Neural progenitor cell (in vitro differentiated cells): ENCODE measurements around the gene OR4L1.

Source experiments
- CTCF ChIP-seq: fragments of 200-600 bp; sonication (generic); IDR thresholded peaks from 2 replicates; pipeline ENCODE4 v1.5.1; 2017; ENCODE audit warnings: antibody characterized with exemption, mild to moderate bottlenecking
- EZH2phosphoT487 ChIP-seq: fragments of 200-600 bp; sonication (generic); IDR thresholded peaks from 2 replicates; pipeline ENCODE4 v1.6.1; 2017; ENCODE audit warnings: antibody characterized with exemption

GRCh38 chr14:20059745-20060144 lies at the start of gene OR4L1:
- TF ChIP-seq EZH2phosphoT487 (no peak), CTCF (no peak)
